Ishikawa (cell line): ENCODE results near the gene ZFYVE9.
A peak's percentile ranks its signal among the peaks of the same experiment; 100 is the strongest.

ENCODE experiments used
- CEBPB ChIP-seq: IDR thresholded peaks from 2 replicates; pipeline ENCODE4 v1.6.1; 2012
- CREB1 ChIP-seq: IDR thresholded peaks from 2 replicates; pipeline ENCODE4 v1.6.1; 2012; ENCODE audit warnings: low read depth
- EGR1 ChIP-seq: IDR thresholded peaks from 2 replicates; pipeline ENCODE4 v1.6.1; 2012
- EP300 ChIP-seq: IDR thresholded peaks from 2 replicates; pipeline ENCODE4 v1.6.1; 2012; ENCODE audit warnings: borderline replicate concordance
- FOXM1 ChIP-seq: IDR thresholded peaks from 2 replicates; pipeline ENCODE4 v1.6.1; 2012; ENCODE audit warnings: low read depth, borderline replicate concordance
- NFIC ChIP-seq: IDR thresholded peaks from 2 replicates; pipeline ENCODE4 v1.6.1; 2012
- RAD21 ChIP-seq: IDR thresholded peaks from 2 replicates; pipeline ENCODE4 v1.6.1; 2012; ENCODE audit warnings: low read depth
- TAF1 ChIP-seq: IDR thresholded peaks from 2 replicates; pipeline ENCODE4 v1.6.1; 2012; ENCODE audit warnings: low read depth, mild to moderate bottlenecking
- TCF12 ChIP-seq: IDR thresholded peaks from 2 replicates; pipeline ENCODE4 v1.6.1; 2012; ENCODE audit warnings: low read depth
- TEAD4 ChIP-seq: IDR thresholded peaks from 2 replicates; pipeline ENCODE4 v1.6.1; 2012
- YY1 ChIP-seq: IDR thresholded peaks from 2 replicates; pipeline ENCODE4 v1.6.1; 2012; ENCODE audit warnings: low read depth
- ZBTB7A ChIP-seq: IDR thresholded peaks from 2 replicates; pipeline ENCODE4 v1.6.1; 2012; ENCODE audit warnings: low read depth
- TF ChIP-seq, protein P1 (sequence below): IDR thresholded peaks from 2 replicates; pipeline ENCODE4 v1.6.1; 2012
- TF ChIP-seq, protein P2 (sequence below): IDR thresholded peaks from 2 replicates; pipeline ENCODE4 v1.6.1; 2012
- TF ChIP-seq, protein P3 (sequence below): IDR thresholded peaks from 2 replicates; pipeline ENCODE4 v1.6.1; 2012; ENCODE audit warnings: low read depth, mild to moderate bottlenecking

Gene ZFYVE9

DNA sequence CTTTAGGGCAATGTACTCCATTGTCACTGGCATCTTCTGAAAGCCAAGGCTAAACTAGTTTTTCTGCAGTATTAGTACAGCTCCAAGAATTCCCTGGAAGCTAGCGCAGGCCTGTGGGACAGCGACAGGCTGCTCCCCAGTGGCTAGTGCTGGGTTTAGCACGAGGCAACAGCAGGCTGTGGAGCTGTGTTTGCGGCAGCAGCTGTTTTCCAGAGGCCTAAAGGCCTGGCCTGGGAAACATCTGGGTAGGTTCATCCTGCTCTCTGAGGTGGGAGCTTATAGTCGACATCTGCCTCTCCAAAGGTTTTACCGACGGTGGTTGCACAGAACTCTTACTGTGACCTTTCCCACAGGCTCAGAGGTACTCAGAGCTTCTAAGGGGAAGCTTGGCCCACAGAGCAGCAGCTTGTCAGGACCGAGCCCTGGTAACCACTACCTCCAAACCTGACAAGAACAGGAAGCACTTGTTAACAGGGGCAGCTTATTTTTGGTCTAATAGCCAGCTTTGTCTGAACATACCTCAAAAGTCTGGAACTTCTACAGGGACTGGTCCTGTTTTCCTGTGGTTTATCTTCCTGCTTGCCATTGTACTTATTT is 206.9 kb downstream of the ZFYVE9 start:
- TF ChIP-seq, protein P1, sequence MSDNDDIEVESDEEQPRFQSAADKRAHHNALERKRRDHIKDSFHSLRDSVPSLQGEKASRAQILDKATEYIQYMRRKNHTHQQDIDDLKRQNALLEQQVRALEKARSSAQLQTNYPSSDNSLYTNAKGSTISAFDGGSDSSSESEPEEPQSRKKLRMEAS, result no peak
- peak; percentile 54 for TF ChIP-seq RAD21

DNA sequence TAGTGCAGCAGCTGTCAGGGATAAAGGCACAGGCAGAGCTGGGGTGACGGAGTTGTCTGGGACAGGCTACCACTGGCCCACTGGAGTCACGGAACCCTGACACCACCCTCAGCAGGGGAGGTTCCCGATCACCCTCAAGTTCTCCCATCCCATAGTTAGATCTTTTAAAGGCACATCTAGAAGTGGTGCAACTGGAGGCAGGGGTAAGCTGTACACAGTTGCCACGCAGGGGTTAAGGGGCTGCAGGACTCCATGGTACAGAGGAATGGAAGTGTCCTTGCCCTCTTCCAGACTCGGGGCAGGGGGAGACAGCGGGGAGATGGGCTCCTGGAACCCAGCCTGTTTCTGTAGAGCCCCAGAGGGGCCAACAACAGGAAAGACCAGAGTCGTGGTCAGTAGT is 210.8 kb downstream of the ZFYVE9 start:
- TF ChIP-seq EGR1 (no peak), NFIC (no peak)
- TF ChIP-seq, protein P2, sequence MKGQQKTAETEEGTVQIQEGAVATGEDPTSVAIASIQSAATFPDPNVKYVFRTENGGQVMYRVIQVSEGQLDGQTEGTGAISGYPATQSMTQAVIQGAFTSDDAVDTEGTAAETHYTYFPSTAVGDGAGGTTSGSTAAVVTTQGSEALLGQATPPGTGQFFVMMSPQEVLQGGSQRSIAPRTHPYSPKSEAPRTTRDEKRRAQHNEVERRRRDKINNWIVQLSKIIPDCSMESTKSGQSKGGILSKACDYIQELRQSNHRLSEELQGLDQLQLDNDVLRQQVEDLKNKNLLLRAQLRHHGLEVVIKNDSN, result no peak

DNA sequence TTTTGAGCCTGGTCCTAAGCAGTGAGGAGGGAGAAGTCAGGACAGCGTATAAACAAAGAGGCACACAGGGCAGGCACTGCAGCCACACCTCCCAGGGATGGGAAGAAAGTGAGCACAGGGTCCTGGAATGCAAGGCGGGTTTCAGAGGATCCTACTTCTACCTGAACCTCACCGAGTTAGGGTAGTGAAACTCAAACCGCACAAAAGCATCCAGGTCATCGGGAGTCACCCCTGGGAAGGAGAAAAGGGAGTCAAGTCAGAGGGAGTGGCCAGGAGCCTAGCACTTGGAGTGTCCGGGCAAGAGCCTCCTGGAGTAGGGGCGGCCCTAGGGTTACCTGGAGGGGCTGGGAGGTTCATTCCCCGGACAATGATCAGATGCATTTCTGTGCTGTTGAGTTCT is 213.5 kb downstream of the ZFYVE9 start:
- no peak for TF ChIP-seq YY1
- no peak for TF ChIP-seq ZBTB7A
- no peak for TF ChIP-seq CREB1
- no peak for TF ChIP-seq CEBPB
- TF ChIP-seq, protein P3, sequence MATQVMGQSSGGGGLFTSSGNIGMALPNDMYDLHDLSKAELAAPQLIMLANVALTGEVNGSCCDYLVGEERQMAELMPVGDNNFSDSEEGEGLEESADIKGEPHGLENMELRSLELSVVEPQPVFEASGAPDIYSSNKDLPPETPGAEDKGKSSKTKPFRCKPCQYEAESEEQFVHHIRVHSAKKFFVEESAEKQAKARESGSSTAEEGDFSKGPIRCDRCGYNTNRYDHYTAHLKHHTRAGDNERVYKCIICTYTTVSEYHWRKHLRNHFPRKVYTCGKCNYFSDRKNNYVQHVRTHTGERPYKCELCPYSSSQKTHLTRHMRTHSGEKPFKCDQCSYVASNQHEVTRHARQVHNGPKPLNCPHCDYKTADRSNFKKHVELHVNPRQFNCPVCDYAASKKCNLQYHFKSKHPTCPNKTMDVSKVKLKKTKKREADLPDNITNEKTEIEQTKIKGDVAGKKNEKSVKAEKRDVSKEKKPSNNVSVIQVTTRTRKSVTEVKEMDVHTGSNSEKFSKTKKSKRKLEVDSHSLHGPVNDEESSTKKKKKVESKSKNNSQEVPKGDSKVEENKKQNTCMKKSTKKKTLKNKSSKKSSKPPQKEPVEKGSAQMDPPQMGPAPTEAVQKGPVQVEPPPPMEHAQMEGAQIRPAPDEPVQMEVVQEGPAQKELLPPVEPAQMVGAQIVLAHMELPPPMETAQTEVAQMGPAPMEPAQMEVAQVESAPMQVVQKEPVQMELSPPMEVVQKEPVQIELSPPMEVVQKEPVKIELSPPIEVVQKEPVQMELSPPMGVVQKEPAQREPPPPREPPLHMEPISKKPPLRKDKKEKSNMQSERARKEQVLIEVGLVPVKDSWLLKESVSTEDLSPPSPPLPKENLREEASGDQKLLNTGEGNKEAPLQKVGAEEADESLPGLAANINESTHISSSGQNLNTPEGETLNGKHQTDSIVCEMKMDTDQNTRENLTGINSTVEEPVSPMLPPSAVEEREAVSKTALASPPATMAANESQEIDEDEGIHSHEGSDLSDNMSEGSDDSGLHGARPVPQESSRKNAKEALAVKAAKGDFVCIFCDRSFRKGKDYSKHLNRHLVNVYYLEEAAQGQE, result no peak
- no peak for TF ChIP-seq NFIC
- TF ChIP-seq TAF1, result no peak
- no peak for TF ChIP-seq EGR1
- TF ChIP-seq RAD21, result no peak
- no peak for TF ChIP-seq TEAD4
- no peak for TF ChIP-seq EP300
- no peak for TF ChIP-seq FOXM1
- TF ChIP-seq, protein P2, result no peak
- no peak for TF ChIP-seq TCF12
- TF ChIP-seq, protein P1, result no peak

DNA sequence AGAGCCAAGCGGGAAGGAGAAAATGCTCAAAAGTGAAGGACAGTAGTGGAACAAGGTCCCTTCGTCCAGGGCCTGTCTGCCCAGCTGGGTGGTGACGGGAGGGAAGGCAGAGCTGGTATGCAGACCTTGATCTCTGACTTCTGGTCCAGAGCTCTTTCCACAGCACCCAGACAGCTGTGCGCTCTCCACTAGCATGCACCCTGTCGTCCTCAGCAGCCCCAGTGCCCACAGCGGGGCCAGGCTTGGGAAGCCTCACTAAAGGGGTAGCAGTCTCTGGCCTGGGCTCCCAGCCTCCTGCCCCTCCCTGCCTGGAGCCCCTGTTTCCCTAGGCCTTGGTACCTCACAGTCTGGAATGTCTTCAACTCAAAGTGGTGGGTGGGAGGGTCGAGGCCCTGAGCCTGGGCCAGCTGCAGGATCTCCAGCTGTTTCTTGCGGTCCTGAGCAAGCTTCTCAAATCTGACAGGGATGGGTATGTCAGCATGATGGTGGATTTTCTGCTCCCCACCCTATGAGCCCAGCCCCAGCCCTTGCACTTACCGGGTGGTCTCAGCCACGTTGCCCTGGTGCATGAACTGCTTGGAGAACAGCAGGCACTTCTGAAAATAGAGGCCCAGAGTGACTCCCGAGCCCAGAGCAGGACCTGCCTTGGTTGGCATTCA is 214.1 kb downstream of the ZFYVE9 start:
- no peak for TF ChIP-seq TEAD4
- TF ChIP-seq CREB1, result no peak
- TF ChIP-seq, protein P1, result no peak
- no peak for TF ChIP-seq NFIC
- TF ChIP-seq YY1, result no peak
- TF ChIP-seq EGR1, result no peak
- TF ChIP-seq TAF1, result no peak
- TF ChIP-seq CEBPB, result no peak
- TF ChIP-seq ZBTB7A, result no peak
- TF ChIP-seq, protein P3, result no peak

DNA sequence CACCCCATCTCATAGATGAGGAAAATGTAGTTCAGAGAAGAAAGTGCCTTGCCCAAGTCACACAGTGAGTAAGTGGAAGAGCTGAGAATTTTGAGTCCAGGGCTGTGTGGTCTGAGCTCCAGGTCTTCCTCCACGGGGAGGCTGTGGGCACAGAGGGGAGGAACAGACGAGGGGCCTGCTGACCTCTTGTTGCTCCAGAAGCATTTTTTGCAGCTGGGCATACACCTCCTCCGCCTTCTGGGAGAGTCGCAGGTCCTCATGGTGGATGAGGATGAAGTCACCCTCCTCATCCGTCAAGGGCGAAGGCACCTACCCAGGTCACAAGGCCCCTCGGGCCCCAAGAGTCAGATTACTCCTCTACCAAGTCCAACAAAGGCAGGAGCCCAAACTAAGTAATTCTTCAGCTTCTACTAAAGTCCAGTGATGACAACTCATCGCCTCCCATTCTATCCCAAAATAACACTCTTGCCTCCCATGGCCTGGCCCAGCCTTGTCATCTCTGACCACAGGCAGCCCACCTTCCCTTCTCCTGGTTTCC is 215.0 kb downstream of the ZFYVE9 start:
- TF ChIP-seq, protein P2, result no peak
- TF ChIP-seq, protein P1, result no peak
- TF ChIP-seq FOXM1 (no peak), ZBTB7A (no peak)

DNA sequence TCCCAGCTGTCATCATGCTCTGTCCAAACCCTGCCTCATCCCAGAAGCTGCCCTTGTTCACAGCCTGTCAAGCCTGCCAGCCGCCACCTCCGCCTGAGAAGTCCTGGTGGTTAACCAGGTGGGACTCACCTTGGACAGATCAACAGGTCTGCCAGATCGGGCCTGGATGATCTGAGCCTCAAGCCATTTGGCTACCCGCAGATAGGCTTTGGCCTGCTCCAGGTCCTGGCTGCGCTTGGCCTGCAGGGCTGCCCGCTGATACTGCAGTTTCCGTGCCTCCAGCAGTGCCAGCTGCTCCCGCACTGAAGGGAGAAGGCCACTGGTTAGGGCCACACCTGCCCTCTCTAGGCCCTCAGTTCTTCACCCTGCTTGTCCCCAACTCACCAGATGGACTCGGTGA is 215.5 kb downstream of the ZFYVE9 start:
- no peak for TF ChIP-seq ZBTB7A
- TF ChIP-seq, protein P3, result no peak
- no peak for TF ChIP-seq NFIC
- no peak for TF ChIP-seq TCF12
- no peak for TF ChIP-seq TEAD4
- no peak for TF ChIP-seq CREB1
- no peak for TF ChIP-seq RAD21
- TF ChIP-seq TAF1, result no peak
- TF ChIP-seq, protein P2, result no peak
- TF ChIP-seq, protein P1, result no peak
- TF ChIP-seq FOXM1, result no peak
- no peak for TF ChIP-seq EP300
- no peak for TF ChIP-seq EGR1
- TF ChIP-seq YY1, result no peak
- no peak for TF ChIP-seq CEBPB
